GM12878 (cell line): ENCODE data around the gene EXD3. TPM values are rescaled to one million over a fixed set of nuclear protein-coding genes. Genes with fewer than 3 reads are reported as not detected.

Source experiments
- ATAC-seq: fragments of 200-7000 bp; cut with Tn5 transposase; 3 replicates; pipeline ENCODE4 v1.9.1; 2020; ENCODE audit warnings: mild to moderate bottlenecking, moderate library complexity
- BruUV-seq: library from RNA; stranded (reverse); fragments of 400-500 nt; replicated peaks from 2 replicates; lab custom pipeline; 2021; lab: Mats Ljungman, UMichigan
- CTCF ChIA-PET: fragments of 300-600 bp; sonication (Branson Sonifier 250); formaldehyde crosslinking; extraction: SDS; loops from one replicate; lab custom pipeline; 2021; ENCODE audit warnings: inconsistent platforms; lab: Yijun Ruan, JAX
- POLR2A ChIA-PET: fragments of 350-600 bp; formaldehyde crosslinking; extraction: SDS; loops from one replicate; lab custom pipeline; 2021; ENCODE audit warnings: inconsistent platforms; lab: Charles Lee
- RAD21 ChIA-PET: fragments of 300-600 bp; sonication (Branson Sonifier 250); formaldehyde crosslinking; loops from one replicate; lab custom pipeline; 2023; ENCODE audit warnings: antibody characterized with exemption; ENCODE audit not compliant: unreplicated experiment; lab: Charles Lee
- SMC1A ChIA-PET: fragments of 300-600 bp; sonication (Branson Sonifier 250); formaldehyde crosslinking; loops from one replicate; lab custom pipeline; 2023; ENCODE audit not compliant: unreplicated experiment, uncharacterized antibody; lab: Charles Lee
- DNase-seq: peaks from one replicate; pipeline ENCODE4 v3.0.0-alpha.2; 2011; ENCODE audit warnings: low read depth, low spot score
- FAIRE-seq: peaks from 3 replicates; lab custom pipeline; 2011; peaks lifted over from hg19 to GRCh38; lab: Jason Lieb, UNC
- H2AFZ ChIP-seq: 2 replicates; pipeline ENCODE4 v1.6.0; 2011; ENCODE audit warnings: low read depth, low read length, control low read depth; ENCODE audit not compliant: control insufficient read depth
- H3K27ac ChIP-seq: 2 replicates; pipeline ENCODE4 v1.5.1; 2011; ENCODE audit warnings: control low read depth; ENCODE audit not compliant: control insufficient read depth, insufficient read depth
- H3K27me3 ChIP-seq, 2 experiments: replicated peaks in 1 of 2; 2 replicates each; pipeline versions ENCODE4 v1.6.0 to v1.6.1; 2011; ENCODE audit warnings: low read length in 1 of 2; ENCODE audit not compliant: control insufficient read depth in 2 of 2, insufficient read depth in 2 of 2
- H3K36me3 ChIP-seq, 2 experiments: 2 replicates each; pipeline ENCODE4 v1.5.1; 2011; ENCODE audit warnings: low read length in 1 of 2; ENCODE audit not compliant: control insufficient read depth in 2 of 2, insufficient read depth in 2 of 2
- H3K4me1 ChIP-seq: 2 replicates; pipeline ENCODE4 v1.6.1; 2011; ENCODE audit warnings: mild to moderate bottlenecking, low read length, moderate library complexity, mixed read lengths; ENCODE audit not compliant: control insufficient read depth, insufficient read depth
- H3K4me2 ChIP-seq: 2 replicates; pipeline ENCODE4 v1.6.0; 2011; ENCODE audit warnings: control low read depth; ENCODE audit not compliant: control insufficient read depth, insufficient read depth
- H3K4me3 ChIP-seq: fragments of 200-600 bp; sonication (generic); 2 replicates; pipeline ENCODE4 v1.5.1; 2016
- H3K79me2 ChIP-seq: 2 replicates; pipeline ENCODE4 v1.6.0; 2011; ENCODE audit warnings: low read length; ENCODE audit not compliant: control insufficient read depth, insufficient read depth
- H3K9ac ChIP-seq: 2 replicates; pipeline ENCODE4 v1.8.0; 2011; ENCODE audit warnings: low read length, control low read depth, mixed read lengths; ENCODE audit not compliant: control insufficient read depth, insufficient read depth
- H3K9me3 ChIP-seq: replicated peaks from 3 replicates; pipeline ENCODE4 v1.5.1; 2011; ENCODE audit warnings: mild to moderate bottlenecking, low read length; ENCODE audit not compliant: control insufficient read depth, insufficient read depth
- H4K20me1 ChIP-seq: 2 replicates; pipeline ENCODE4 v1.6.0; 2011; ENCODE audit not compliant: control insufficient read depth, insufficient read depth
- E2F8 ChIP-seq: fragments of 450-650 bp; IDR thresholded peaks from 2 replicates; pipeline ENCODE4 v1.6.1; 2018; ENCODE audit warnings: mild to moderate bottlenecking, low read depth, moderate library complexity; ENCODE audit not compliant: partially characterized antibody
- ETV6 ChIP-seq, 2 experiments: fragments of 450-650 bp in 1 of 2; IDR thresholded peaks in 1 of 2; conservative IDR thresholded peaks in 1 of 2; 2 replicates each; pipeline ENCODE4 v1.6.1; 2014; ENCODE audit warnings: antibody characterized with exemption in 1 of 2, borderline replicate concordance in 1 of 2, low read depth in 1 of 2, mild to moderate bottlenecking in 1 of 2, moderate library complexity in 1 of 2
- FOXK2 ChIP-seq: fragments of 450-650 bp; IDR thresholded peaks from 2 replicates; pipeline ENCODE4 v1.6.1; 2017; ENCODE audit warnings: mild to moderate bottlenecking, moderate library complexity
- IKZF2 ChIP-seq, 2 experiments: fragments of 450-650 bp; IDR thresholded peaks; 2 replicates each; pipeline ENCODE4 v1.6.1; 2017; ENCODE audit warnings: mild to moderate bottlenecking in 2 of 2, moderate library complexity in 2 of 2
- LARP7 ChIP-seq: fragments of 450-650 bp; IDR thresholded peaks from 2 replicates; pipeline ENCODE4 v1.6.1; 2017; ENCODE audit warnings: mild to moderate bottlenecking
- MEF2A ChIP-seq: IDR thresholded peaks from 2 replicates; pipeline ENCODE4 v1.6.1; 2011; ENCODE audit warnings: low read depth, mild to moderate bottlenecking, low read length, moderate library complexity; ENCODE audit not compliant: insufficient read depth
- NBN ChIP-seq: fragments of 450-650 bp; IDR thresholded peaks from 2 replicates; pipeline ENCODE4 v1.6.1; 2016
- NFIC ChIP-seq: IDR thresholded peaks from 2 replicates; pipeline ENCODE4 v1.6.1; 2012; ENCODE audit warnings: low read depth, mild to moderate bottlenecking, inconsistent platforms, low read length, moderate library complexity
- RBBP5 ChIP-seq: fragments of 200-600 bp; sonication (generic); conservative IDR thresholded peaks from 2 replicates; pipeline ENCODE4 v1.6.1; 2016
- RUNX3 ChIP-seq: IDR thresholded peaks from 2 replicates; pipeline ENCODE4 v1.6.1; 2012; ENCODE audit warnings: low read length, inconsistent platforms
- SMARCA5 ChIP-seq: fragments of 450-650 bp; IDR thresholded peaks from 2 replicates; pipeline ENCODE4 v1.6.1; 2017; ENCODE audit warnings: mild to moderate bottlenecking
- TAF1 ChIP-seq: IDR thresholded peaks from 2 replicates; pipeline ENCODE4 v1.6.1; 2011; ENCODE audit warnings: mild to moderate bottlenecking, low read depth, low read length, borderline replicate concordance
- TCF7 ChIP-seq: IDR thresholded peaks from 2 replicates; pipeline ENCODE4 v1.6.1; 2014; ENCODE audit warnings: antibody characterized with exemption, borderline replicate concordance
- ZBTB40 ChIP-seq: fragments of 450-650 bp; IDR thresholded peaks from 2 replicates; pipeline ENCODE4 v1.6.1; 2016; ENCODE audit warnings: mild to moderate bottlenecking, moderate library complexity, borderline replicate concordance
- ZNF217 ChIP-seq: fragments of 450-650 bp; IDR thresholded peaks from 2 replicates; pipeline ENCODE4 v1.6.1; 2017; ENCODE audit warnings: antibody characterized with exemption, mild to moderate bottlenecking
- WGBS: methylation state at CpG from one replicate; pipeline ENCODE4 v1.1.6; 2016; ENCODE audit warnings: low lambda C conversion rate; ENCODE audit not compliant: insufficient replicate concordance, insufficient coverage; ENCODE audit errors: missing lambda C conversion rate; 5-methylcytosine and 5-hydroxymethylcytosine counted together
- in situ Hi-C: fragments of 300-500 bp; cut with MboI; formaldehyde crosslinking; loops from 9 replicates; pipeline ENCODE4 v1.14.3; 2018; ENCODE audit warnings: mixed read lengths
- intact Hi-C: fragments of 100-400 bp; cut with micrococcal nuclease; formaldehyde crosslinking; loops from one replicate; pipeline ENCODE4 v1.14.2; 2022; ENCODE audit not compliant: unreplicated experiment
- polyA plus RNA-seq, 11 experiments: library from polyadenylated mRNA; depleted of rRNA in 4 of 11; unstranded in 6 of 11; stranded (reverse) in 5 of 11; fragments of >200 nt; fragmentation: Nextera tagmentation in 4 of 11; fragmentation: Illumina TruSeq in 1 of 11; extraction: Ambion mirVana in 4 of 11; extraction: Trizol in 1 of 11; gene quantifications; 1 replicate in 1 of 11; 2 replicates in 10 of 11; pipeline versions ENCODE4 v1.2.1 to v1.2.3, GENCODE V29; 2011 to 2016; ENCODE audit warnings: inconsistent platforms in 2 of 11, missing spikeins in 2 of 11, low read depth in 1 of 11
- total RNA-seq, 4 experiments: library from RNA; depleted of rRNA in 3 of 4; stranded (reverse); fragments of >200 nt in 3 of 4; fragmentation: Illumina TruSeq in 1 of 4; extraction: Trizol in 1 of 4; gene quantifications; 2 replicates each; pipeline versions ENCODE4 v1.2.1 to v1.2.3, GENCODE V29; 2013 to 2021
- TF ChIP-seq, protein P1 (sequence below): fragments of 450-650 bp; conservative IDR thresholded peaks from 2 replicates; pipeline ENCODE4 v1.6.1; 2017; ENCODE audit warnings: mild to moderate bottlenecking, moderate library complexity

Gene EXD3
- total and polyA plus RNA-seq, 10 of the 15 experiments (the other 5 are each of a cell fraction or from before 2014, with no cell fraction given) = 0.21 to 7.1 (median 3.6) TPM

GRCh38 chr9:137313956-137314560, 108.9 kb downstream of the EXD3 start:
- ChIA-PET POLR2A (no interaction called here), RAD21 (no interaction called here), CTCF (no interaction called here), SMC1A (no interaction called here)
- Histone ChIP-seq H3K27me3 (no peaks in the 10 kb centered on the region), H3K9ac (no peak overlapping the region), H3K4me2 (no peak overlapping the region), H3K4me3 (no peak overlapping the region), H3K79me2 (no peaks in the 10 kb centered on the region), H3K4me1 (no peaks in the 10 kb centered on the region), H3K9me3 (no peaks in the 10 kb centered on the region), H3K36me3 (no peaks in the 10 kb centered on the region), H4K20me1 (no peaks in the 10 kb centered on the region), H3K27ac (no peak overlapping the region), H2AFZ (no peak overlapping the region)
- intact Hi-C loops = no loop called here
- TF ChIP-seq ETV6 (conservative IDR thresholded peaks at IDR 0.05 in 1 of 2, IDR thresholded peaks at IDR 0.05 in 1 of 2; ENCODE audit: borderline replicate concordance in 1 of 2, low read depth in 1 of 2) (no peak), TAF1 (no peak), RBBP5 (no peak), NBN (no peak), IKZF2 (IDR thresholded peaks at IDR 0.05) (no peak), E2F8 (no peak), ZBTB40 (no peak), NFIC (no peak), FOXK2 (no peak), ZNF217 (no peak), TCF7 (no peak), SMARCA5 (no peak), RUNX3 (no peak), LARP7 (no peak), MEF2A (no peak)
- TF ChIP-seq, protein P1, sequence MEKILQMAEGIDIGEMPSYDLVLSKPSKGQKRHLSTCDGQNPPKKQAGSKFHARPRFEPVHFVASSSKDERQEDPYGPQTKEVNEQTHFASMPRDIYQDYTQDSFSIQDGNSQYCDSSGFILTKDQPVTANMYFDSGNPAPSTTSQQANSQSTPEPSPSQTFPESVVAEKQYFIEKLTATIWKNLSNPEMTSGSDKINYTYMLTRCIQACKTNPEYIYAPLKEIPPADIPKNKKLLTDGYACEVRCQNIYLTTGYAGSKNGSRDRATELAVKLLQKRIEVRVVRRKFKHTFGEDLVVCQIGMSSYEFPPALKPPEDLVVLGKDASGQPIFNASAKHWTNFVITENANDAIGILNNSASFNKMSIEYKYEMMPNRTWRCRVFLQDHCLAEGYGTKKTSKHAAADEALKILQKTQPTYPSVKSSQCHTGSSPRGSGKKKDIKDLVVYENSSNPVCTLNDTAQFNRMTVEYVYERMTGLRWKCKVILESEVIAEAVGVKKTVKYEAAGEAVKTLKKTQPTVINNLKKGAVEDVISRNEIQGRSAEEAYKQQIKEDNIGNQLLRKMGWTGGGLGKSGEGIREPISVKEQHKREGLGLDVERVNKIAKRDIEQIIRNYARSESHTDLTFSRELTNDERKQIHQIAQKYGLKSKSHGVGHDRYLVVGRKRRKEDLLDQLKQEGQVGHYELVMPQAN = no peak
- in situ Hi-C loops = no loop called here
- DNase-seq (no peak), ATAC-seq (no peak), FAIRE-seq (no peak)
- BruUV-seq = no TSS peak
- 74% methylated on average over 20 of the region's 24 CpGs for WGBS
